GM20000 (cell line): ENCODE data around the gene APH1A.
A peak's percentile ranks its signal among the peaks of the same experiment; 100 is the strongest.
"Not testable (repeated sequence)": the region's sequence is repeated elsewhere in the genome, so short reads cannot be mapped to it uniquely, and the experiment has no call there.

Source experiments
- DNase-seq: peaks from one replicate; pipeline ENCODE4 v3.0.0; 2012; ENCODE audit warnings: low spot score
- TF ChIP-seq, protein P1 (sequence below): IDR thresholded peaks from 2 replicates; pipeline ENCODE4 v1.5.1; 2012; ENCODE audit warnings: mild to moderate bottlenecking, control low read depth; ENCODE audit errors: extremely low read depth, missing control alignments

Gene APH1A

DNA sequence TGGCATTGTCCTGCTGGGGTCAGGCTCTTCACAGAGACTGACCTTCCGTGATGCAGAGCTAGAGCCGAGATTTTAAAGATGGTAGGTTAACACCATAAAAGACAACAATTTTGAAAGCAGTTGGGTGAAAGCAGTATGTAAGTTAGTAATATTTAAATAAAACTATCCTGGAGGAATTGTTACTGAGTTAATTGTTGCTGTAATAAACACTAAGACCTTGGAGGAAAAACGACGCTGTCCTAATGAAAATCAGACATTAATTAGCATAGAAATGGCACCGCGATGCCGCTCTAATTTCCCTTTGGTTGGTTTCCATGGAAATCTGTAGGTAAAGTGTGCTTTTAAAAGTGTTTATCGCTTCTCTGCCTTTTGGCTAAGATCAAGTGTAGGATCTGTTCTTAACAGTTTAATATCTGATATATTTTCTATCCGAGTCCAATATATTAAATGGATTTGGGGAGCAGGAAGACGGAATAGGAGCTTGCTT lies 32.2 kb downstream of the APH1A start:
- TF ChIP-seq, protein P1, sequence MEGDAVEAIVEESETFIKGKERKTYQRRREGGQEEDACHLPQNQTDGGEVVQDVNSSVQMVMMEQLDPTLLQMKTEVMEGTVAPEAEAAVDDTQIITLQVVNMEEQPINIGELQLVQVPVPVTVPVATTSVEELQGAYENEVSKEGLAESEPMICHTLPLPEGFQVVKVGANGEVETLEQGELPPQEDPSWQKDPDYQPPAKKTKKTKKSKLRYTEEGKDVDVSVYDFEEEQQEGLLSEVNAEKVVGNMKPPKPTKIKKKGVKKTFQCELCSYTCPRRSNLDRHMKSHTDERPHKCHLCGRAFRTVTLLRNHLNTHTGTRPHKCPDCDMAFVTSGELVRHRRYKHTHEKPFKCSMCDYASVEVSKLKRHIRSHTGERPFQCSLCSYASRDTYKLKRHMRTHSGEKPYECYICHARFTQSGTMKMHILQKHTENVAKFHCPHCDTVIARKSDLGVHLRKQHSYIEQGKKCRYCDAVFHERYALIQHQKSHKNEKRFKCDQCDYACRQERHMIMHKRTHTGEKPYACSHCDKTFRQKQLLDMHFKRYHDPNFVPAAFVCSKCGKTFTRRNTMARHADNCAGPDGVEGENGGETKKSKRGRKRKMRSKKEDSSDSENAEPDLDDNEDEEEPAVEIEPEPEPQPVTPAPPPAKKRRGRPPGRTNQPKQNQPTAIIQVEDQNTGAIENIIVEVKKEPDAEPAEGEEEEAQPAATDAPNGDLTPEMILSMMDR: no peak
- DNase-seq: no peak

DNA sequence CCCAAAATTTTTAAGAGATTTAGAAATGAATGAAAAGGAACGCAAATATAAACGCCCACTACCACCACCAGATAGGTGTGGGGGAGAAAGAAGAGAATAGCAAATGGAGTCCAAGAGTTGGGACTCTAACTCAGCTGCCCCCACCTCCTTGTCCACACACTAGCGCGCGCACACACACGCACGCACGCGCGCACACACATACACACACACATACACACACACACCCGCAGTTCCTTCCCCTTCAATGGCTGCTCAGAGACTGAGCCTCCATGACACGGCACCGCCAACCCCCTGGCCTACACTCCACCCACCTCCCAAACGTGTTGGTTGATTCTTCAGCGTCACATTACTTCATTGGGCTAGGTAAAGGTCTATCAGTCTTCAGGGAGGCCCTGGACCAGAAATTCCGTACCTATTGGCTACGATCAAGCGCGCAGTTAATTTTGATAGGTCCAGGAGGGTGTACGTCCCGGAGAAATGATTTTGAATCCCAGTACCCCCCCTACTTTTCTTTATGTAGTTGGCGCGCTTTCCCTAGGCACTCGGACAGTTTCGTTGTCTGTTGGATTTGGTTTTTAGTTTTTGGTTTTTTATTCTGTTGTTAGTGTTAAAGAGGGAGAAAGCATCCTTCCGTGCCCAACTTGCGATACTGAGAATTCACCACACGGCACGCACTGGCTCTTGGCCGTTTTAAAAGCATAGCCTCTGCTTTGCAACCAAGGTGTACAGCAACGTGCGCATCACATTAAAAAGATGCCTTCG lies 32.8 kb downstream of the APH1A start, which contains the start of gene ANP32E:
Gene ANP32E, minus strand, starts transcription at position 261 of the 762 bp plus-strand sequence. CDS start 326 bp downstream, outside the sequence.
- peak; percentile 97 for DNase-seq
- TF ChIP-seq, protein P1: no peak

DNA sequence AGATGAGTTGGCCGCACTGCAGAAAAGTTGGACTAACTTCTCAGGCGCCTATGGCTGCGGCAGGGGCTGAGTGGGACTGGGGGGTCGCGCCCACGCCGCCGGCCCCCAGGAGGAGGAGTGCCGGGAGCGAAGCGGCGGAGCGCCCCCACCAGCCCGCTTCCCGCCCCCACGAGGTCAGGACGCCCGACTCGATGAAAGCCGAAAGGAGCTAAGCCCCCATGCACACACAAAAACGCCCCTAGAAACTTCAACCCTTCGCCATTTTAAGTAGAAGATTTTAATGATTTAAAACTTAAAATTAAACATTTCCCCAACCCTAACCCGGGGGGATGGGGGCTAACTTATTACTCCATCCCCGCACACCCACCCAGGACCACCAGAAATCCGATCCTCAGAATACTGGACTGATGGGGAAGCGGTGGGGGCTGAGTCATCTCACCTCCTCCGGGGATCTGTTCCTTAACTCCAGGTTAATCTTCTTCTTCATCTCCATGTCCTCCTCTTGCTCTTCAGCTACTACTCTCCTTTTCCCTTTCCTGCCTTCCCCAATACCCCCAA lies 33.4 kb downstream of the APH1A start:
- TF ChIP-seq, protein P1: no peak
- DNase-seq: peak; percentile 39

DNA sequence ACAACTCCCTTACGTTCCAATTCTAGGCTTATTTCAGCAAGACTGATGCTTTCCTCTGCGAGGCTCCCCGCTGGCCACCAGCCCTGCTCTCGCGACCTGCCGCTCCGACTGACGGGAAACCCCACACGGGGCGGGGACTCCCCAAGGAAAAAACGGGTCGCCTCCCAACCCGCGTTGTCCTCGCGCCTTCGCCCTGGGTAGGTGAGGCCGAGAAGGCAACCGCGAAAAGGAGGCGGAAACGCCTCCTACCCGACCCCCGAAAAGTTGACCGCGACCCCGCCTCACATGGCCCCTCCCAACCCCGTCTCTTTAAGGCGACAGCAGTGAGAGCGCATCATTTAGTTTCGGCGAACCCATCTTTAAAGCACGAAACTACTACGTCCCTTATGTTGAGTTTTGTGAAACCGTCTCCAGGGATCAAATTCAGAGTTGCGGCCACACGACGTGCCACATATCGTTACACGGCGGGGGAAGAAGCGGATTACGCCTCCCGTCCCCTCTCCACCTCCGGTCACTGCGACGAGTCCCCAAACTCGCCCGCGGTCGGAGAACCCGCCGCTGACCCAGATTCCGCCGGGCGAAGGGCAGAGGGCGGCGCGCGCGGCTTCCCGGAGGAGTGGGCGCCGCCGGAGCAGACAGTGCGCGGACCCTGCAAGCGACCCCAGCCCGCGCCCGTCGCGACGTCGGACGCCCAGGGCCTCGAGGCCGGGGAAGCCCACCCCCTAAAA lies 34.1 kb downstream of the APH1A start:
- peak; percentile 89 for DNase-seq

DNA sequence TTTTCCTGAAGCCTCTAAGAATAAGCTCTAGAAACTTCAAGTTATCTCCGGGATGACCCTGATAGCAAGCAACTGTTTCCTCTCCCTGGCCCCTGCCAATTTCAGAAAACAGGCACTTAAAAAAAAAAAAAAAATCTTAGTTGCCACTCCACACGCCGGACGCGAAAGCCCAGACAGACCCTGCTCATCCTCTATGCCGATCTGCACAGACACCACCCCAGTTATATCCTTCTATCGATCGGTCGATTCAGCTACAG lies 34.6 kb downstream of the APH1A start:
- TF ChIP-seq, protein P1: no peak
- no peak for DNase-seq

More for the DNA sequence above, 34.1 kb downstream of the APH1A start:
- TF ChIP-seq, protein P1: no peak

DNA sequence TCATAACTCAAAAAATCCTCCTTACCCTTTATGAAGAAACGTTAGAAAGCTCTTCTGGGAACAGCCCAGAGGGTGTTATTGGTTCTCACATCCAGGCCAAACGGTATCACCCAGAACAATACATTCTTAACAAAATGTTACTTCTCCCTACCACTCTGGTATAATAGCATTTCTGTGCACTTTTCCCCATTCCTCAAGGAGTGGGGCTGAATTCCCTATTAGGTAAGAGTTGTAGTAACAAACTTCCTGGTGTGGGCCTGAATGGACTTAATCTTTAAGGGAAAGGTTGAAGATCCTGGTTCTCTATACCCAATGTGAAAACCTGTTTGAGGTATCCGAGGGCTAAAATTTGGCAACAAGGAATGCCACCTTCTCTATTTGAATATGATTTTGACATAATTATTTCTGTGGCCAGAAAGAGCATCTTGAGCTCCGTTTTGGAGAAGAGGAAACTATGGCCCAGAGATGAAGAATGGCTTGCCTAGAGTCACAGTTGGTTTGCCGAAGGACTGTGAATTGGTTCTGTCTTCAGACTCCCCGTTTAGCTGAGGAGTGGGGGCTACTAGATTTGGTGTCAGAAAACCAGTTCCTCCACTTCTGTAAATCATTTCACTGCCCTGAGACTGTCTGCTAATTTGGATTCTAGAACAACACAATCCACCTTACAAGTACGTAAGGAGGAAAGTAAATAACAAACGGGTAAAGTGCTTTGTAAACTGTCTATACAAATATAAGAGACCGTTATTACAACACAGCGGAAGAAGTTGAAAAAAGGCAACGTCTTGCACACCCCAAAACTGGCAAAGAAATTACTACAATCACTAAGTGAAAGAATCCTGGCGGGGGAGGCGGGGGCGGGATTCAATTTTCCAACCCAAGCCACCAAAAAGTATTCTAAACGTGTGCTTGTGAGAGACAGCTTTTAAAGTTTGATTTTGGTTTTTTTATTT lies 35.2 kb downstream of the APH1A start:
- DNase-seq: peak; percentile 25
- TF ChIP-seq, protein P1: no peak

DNA sequence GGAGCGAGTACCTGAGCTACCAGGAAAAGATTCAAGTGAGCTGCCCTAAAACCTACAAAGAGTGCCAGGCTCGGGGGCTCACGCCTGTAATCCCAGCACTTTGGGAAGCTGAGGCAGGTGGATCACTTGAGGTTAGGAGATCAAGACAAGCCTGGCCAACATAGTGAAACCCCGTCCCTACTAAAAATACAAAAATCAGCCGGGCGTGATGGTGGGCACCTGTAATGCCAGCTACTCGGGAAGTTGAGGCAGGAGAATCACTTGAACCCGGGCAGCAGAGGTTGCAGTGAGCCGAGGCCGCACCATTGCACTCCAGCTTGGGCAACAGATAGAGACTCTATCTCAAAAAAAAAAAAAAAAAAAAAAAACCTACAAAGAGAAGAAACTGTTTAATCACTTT lies 35.9 kb downstream of the APH1A start:
- DNase-seq: not testable (repeated sequence)

DNA sequence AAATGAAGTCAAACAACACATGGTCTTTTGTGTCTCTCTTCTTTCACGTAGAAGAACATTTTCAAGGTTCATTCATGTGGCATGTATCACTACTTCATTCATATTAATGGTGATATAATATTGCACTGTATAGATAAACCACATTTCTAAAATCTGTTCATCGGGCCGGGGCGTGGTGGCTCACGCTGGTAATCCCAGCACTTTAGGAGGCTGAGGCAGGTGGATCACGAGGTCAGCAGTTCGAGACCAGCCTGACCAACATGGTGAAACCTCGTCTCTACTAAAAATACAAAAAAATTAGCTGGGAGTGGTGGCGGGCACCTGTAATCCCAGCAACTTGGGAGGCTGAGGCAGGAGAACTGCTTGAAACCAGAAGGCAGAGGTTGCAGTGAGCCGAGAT lies 40.6 kb downstream of the APH1A start:
- not testable (repeated sequence) for DNase-seq
